DMS79 treated with DMSO at 0.1 percent for 48 hours (cell line): ENCODE results near the gene CD55.
A peak's percentile ranks its signal among the peaks of the same experiment; 100 is the strongest.
"Not testable (repeated sequence)": the region's sequence is repeated elsewhere in the genome, so short reads cannot be mapped to it uniquely, and the experiment has no call there.

Experiments
- DNase-seq: peaks from one replicate; lab custom pipeline; 2025; lab: John Stamatoyannopoulos, UW

Gene CD55

DNA sequence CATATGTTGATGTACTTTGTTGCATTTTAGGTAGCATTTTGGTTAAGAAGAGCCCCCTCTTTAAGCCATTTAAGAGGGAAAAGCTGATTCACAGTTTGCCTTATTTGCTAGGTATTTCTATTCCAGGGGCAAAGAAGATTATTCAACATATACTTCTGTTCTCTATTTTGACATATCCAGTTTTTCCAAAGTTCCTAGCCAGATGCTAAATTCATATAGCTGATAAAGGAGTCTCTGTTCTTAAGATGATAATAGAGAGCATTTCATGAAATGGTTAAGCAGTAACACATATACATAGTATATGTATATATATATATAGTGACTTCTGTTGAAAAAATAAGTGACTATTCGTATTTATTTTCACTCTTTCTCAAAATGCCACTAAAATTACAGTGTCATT lies 15.5 kb upstream of the CD55 start:
- DNase-seq, result no peak

DNA sequence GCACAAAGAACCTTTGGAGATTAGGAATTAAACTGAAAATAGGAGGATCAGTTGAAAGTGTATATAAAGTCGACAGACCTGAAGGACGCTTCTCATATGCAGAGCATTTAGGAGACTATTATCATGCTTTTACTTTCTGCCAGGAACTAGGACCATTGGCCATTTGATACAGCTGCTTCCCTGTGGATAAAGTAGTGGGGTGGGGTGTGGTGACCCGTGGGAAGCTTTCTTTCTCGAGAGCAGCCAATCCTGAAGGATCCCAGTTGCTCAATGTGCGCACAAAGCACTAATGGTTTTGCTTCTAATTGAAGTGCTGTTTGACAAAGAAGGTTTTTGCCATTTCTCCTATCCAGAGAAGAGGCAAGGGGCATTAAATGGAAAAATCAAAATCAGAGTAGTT lies 14.9 kb upstream of the CD55 start:
- no peak for DNase-seq

DNA sequence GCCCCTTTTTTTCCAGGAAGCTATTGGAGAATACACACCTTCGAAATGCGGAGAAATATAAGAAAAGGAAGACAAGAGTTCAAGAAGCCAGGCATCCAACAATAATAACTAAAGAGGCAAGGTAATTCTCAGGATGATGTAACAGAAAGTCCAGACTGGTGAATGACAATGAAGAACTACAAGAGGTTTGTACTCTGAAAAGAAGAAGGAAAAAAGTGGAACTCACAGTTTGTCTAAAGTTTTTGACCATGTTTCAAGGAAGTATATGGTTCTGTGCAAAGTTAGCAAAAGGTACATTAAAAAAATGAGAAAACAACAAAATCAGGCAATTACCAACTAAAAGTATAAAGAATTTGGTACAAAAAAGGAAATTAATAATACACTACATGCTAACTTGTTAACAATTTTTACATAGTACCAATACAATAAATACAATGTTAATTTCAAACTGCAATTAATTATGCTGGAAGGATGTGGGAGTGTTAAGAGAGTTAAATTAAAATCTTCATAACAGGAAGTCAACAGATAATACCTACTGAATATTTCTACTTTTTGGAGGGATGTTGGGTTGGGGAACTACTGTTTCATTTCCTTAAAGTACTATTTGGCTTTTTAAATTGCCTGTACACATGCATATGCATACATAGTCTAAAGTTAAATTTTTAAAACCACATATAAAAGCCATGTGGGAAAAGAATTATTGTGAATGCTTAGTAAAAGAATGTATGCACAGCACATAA lies 12.9 kb upstream of the CD55 start:
- DNase-seq, result no peak

DNA sequence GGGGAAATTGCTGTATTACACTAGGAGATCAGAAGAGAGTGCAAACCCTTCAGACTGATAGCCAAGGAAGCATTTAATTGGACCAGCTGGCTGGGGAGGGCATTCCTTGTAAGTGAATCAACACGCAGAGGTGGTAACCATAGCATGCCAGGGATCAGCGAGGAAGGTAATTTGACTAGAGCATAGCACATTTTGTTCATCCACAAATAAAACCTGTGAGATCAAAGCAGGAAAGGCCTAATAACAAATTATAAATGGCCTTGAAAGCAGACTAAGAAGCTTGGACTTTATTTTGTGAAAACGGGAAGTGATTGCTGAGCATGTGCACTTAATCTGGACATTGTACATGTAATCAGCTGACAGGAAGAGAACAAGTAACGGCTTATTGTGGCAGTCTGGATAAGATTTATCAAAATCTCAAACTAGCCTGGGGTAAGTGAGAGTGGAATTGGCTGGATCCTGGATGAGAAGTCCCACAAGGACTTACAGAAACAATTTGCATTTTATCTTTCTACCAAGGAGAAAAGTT lies 11.7 kb upstream of the CD55 start:
- DNase-seq, result no peak

DNA sequence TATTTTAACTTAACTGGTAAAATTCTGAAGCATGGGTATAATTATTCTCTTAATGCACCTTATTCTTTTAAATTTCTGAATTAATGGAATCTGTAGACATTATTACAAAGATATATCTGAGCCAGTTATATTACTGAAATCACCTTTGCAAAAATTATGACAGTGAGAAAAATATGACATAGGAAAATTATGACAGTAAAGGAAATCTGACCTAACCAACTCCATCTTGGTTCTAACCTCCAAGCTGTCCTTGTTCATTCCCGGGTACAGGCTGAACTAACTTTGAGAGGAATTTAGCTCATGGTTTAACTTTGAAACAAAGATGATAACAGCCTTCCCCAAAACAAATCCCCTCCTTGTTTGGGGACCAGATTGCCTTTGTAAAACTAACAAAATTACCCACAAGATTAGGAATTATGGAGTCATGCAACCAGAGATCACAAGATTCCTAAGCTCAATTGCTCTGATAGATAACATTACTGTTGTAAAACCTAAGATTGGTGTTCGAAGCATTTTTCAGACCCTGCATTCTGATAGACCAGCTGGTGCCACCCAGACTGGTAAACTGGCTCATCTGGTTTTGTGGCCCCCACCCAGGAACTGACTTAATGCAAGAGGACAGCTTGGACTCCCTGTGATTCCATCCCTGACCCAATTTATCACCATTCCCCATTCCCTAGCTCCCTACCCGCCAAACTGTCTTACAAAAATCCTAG lies 9.4 kb upstream of the CD55 start:
- DNase-seq, result no peak

DNA sequence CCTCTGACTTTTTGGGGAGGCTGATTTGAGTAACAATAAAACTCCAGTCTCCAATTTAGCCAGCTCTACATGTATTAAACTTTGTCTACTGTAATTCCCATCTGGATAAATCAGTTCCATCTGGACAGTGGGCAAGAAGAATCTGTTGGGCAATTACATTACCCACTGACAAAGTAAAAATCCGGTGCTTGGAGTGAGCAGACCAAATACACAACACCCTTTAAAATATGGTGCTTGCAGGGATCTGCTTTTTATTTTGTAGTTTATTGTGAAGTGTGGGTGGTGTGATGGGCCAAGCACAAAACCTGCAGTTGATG lies 8.9 kb upstream of the CD55 start:
- no peak for DNase-seq

DNA sequence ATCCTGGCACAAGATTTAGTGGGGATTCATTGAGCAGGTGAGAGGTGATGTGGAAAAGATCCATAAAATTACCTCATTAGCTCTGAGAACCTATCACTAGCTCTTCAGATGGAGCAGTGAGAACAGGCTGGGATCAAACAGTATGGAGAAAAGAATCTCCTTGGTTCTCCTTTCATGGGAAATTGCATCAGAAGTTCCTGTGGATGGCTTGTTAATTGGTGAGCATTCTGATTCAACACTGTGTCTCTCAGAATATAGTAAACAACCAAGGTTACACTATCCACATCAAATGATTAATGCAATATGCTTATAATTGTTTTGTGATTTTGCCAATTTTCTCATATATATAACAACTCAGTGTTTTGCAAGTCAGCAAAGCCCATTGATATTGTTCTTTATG lies 8.3 kb upstream of the CD55 start:
- no peak for DNase-seq

DNA sequence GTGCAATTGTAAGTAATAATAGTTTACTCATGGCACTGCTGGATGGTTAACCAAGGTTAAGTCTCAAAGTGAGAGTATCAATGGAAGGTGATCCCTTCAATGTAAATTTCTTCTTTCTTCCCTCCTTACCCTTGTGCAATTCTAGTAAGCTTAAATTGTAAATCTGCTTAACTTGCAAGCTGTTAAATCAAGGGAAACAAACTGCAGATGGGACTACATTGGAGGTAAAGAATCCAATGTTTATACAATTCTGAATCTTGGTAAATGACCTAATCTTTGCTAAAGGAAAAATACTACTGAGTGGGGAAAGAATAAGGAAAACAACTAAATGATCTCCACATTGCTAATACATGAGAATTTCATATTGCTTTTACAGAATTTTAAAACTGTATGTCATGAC lies 6.7 kb upstream of the CD55 start:
- DNase-seq, result no peak

DNA sequence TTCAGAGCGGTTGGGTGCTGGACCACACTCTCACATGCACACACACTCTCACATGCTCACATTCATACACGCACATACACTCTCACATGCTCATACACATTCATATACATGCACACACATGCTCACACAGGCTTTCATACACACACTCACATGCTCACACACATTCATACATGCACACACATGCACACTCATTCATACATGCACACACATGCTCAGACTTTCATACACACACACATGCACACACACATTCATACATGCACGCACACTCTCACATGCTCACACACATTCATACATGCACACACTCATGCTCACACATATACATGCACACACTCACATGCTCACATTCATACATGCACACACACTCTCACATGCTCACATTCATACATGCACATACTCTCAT lies 6.0 kb upstream of the CD55 start:
- no peak for DNase-seq

DNA sequence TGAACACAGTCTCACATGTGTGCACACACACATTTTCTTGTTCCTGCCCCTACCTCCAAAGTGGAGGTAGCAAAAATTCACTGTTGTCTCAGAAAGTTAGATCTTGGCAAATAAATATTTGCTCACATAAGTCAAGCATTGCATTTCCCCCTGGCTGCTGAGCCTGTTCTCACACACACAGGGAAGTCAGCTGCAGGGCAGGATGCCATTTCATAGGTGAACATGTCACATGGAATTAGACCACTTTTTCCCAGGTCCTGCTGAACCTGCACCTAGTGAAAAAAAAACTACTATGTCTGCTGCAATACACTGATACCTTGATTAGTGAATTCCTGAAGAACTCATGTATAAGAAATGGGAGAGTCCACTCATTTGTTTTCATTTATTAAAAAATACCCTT lies 5.3 kb upstream of the CD55 start:
- DNase-seq, result no peak

DNA sequence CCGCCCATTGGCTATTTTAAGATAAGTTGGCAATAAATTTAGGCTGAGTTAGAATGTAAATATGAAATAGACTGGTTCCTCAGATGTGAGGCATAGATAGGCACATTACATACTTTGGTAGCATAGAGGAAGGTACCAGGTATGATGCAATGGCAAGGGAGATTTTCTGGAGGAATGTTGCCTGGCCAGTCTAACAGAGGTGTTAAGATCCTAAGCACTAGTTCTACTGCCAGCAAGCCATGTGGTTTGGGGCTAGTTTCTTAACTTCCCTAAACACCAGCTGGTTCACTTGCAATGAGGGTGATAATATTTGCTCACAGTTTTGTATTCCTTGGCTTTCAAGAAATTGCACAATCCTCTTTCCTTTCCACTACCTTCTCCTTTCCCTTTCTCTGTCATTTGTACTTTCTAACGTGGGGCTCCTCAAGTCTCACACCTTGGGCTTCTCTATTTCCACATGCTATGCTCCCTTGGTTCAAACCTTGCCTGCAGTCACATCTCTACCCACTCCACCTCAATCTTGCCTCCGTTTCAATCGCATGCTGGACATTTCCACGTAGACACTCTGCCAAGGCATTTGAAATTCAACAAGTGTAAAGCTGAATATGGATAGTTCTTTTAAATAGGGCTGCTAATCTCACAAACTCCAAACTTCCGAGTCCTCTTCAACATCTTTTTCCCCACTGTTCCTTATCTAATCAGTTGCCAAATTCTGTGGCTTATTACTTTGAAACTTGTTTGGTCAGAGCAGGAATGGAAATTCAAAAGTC lies 4.7 kb upstream of the CD55 start:
- DNase-seq, result no peak

DNA sequence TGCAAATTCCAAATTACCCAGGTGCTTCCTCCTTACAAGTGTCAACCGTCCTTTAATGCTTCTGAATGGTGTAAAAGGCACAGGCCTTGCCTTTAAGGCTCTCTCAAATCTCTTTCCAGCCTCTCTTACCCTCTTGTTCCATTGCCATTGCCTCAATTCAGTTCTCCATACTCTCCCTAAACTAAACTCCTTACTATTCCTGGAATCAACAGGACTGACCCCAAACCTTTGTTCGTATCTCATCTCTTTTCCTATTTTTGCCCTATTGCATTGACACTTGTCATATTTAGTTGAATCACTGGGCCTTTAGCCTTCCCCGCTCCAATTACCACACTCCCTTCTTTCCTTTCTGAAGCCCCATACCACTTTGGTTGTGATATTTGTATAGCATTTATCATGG lies 3.9 kb upstream of the CD55 start:
- DNase-seq, result no peak

DNA sequence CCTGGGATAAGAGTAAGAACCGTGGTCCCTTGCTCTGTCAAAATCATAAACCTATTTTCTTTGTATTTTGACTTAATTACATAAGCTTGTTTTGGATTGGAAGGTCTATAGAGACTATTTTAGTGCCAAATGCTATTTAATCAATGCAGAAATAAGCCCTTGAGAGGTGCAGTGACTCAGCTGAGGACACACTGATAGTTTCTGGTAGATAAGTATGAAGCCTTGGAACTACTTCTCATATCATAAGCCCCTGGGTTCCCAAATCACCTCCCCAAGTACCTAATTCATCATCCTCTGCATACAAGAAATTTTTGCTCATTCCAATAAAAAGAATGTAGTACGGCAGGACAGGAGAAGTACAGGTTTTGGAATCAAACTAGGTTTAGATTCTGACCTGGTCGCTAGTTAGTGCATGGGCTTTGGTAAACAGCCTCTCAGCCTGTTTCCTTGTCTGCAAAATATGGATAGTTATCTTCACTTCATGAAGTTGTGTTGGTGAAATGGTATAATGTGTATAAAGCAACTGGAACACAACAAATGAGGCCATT lies 3.3 kb upstream of the CD55 start:
- DNase-seq, result no peak

DNA sequence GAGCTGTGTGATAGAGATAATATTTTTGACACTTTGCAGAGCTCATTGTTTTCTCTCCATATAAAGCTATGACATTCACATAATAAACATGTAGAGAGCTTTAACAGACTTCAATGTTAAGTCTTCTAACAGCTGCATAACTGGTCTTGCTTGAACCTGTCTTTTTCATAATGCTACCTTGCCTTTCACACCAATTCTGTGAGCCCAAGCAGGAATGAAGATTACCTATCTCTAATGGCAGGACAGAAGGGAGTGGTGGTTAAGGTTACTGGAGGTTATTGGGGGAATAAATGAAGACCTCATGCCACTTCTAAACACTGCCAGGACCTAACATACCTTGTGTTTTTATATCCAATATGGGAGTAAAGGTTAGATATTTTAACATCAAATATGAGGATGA lies 2.3 kb upstream of the CD55 start:
- DNase-seq, result no peak

DNA sequence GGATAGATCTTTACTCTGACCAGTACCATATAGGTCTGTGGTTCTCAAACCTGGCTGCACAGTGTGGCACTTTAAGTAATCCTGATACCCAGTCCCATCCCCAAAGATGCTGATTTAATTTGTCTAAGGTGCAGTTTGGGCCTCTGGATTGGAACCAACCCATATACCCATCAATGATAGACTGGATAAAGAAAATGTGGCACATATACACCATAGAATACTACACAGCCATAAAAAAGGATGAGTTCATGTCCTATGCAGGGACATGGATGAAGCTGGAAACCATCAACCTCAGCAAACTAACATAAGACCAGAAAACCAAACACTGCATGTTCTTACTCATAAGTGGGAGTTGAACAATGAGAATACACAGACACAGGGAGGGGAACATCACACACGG lies 1.4 kb upstream of the CD55 start:
- not testable (repeated sequence) for DNase-seq

DNA sequence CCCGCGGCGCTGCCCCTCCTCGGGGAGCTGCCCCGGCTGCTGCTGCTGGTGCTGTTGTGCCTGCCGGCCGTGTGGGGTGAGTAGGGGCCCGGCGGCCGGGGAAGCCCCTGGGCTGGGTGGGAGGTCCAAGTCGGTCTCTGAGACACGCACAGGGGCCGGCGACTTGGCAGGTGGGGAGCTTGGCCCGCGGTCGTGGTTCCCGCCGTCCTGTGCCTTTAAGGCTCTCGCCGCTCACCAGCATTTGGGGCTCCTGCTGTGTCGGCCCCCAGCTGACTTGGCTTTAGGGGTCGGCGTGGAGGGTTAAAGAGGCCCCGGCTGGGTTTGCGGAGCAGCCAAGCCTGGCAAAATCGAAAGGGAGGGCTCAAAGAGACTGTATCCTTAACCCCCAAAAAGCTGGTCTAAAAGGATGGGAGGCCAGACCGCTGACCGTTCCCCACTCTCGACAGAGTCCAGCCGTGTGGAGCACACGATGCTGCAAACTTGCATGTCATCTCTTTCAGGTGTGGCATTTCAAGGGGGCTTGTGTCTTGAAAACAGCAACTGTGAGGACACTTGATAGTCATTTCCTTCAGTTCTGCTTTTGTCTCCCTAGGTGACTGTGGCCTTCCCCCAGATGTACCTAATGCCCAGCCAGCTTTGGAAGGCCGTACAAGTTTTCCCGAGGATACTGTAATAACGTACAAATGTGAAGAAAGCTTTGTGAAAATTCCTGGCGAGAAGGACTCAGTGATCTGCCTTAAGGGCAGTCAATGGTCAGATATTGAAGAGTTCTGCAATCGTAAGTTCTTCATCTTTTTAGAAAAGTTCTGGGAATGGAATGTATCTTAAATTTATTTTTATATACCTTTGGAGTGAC lies 540 bp downstream of the CD55 start:
- peak; percentile 27 for DNase-seq

DNA sequence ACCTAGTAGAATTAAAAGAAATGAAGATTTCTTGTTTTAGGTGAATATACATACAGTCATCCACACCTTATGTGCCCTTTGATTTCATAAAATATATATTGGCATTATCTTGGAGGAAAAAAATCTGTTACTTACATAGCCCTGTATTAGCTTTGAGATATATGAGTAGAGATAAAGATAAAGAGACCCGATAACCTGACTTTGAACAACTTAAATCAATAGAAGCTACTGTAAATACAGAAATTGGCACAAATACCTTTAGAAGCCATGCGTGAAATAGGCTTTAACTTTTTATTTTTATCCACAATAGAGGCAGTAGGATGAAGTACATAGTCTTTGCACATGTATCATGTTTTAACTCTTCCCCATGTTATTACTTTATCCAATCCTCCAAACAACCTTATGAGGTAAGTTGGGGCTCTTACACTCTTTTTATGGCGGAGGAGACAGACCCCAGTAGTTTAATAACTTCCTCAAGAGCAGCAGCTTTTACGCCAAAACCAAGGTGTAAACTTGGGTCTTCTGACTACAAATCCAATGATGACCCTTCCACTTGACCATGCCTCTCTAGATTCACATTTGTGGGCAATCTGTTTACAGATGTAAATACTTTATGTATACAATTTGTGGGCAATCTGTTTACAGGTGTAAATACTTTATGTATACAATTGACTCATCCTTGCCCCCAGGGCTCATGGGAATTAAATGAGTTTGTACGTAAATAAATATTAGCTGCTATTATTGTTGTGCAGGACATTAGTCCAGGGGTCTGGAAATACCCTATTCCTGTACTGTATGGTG lies 2.1 kb downstream of the CD55 start:
- no peak for DNase-seq

DNA sequence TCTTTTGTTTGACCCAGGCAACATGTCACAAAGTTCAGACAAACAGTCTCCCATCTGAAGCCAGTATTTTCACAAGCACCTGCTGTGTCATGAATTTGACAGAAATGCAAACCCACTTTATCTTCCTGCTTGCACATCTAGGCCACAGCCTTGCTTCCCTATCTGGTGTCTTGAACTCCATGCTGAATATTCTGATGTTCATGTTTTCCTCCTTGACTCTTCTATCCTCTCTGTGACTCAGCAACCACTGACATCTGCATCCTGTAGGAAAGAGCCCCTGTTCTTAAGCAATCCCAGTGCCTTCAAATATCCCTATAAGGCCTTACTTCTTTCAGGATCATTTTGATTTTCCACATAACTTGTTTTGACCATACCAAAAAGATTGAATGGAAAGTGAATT lies 6.5 kb downstream of the CD55 start:
- DNase-seq, result no peak

DNA sequence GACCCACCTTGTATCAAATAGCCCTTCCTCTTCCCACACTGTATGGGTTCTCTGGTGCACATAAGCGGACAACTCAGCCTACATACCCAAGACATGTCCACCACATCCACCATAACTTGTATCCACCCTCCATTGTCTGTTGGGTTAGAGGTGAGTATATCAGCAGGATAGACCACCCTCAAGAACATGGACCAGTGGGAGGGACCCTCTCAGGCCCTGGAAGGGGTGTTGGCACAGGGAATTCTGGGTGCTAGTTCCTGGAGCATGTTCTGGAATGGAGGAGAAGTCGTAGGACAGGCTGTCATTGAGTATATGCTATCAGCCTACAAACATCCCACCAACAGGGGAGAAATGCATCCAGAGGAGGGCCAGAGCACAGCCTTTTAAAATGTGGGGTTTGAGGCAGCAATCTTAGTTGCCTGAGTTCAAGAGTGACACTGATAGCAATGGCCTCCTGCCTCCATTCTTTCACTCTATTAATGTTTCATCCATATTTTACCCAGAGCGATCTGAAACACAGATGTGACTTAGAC lies 7.5 kb downstream of the CD55 start:
- DNase-seq, result no peak

DNA sequence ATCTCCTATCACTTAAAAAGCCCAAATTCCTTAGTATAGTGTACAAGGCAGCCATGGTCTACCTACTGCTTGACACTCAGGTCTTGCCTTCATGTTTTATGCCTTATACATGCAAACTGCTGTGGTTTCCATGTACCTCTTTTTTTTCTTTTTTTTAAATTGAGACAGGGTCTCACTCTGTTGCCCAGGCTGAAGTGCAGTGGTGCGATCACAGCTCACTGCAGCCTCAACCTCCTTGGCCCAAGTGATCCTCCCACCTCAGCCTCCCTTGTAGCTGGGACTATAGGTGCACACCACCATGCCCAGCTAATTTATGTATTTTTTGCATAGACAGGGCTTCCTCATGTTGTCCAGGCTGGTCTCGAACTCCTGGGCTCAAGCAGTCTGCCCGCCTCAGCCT lies 8.0 kb downstream of the CD55 start:
- no peak for DNase-seq
